Inflammatory macrophage treated with lipopolysaccharide for 4 hours (primary cell): ENCODE measurements around the gene RBM4.

Experiments used
- DNase-seq: peaks from one replicate; pipeline ENCODE4 v3.0.0-alpha.2; 2020

Gene RBM4

GRCh38 chr11:66659763-66660162 is 21.3 kb downstream of the RBM4 start:
- DNase-seq, result peak; percentile 60

- no peak for DNase-seq
Observed at GRCh38 chr11:66663741-66664296, 25.3 kb downstream of the RBM4 start.

GRCh38 chr11:66665369-66665768 is 26.9 kb downstream of the RBM4 start:
- no peak for DNase-seq

GRCh38 chr11:66670816-66671215 is 32.3 kb downstream of the RBM4 start:
- DNase-seq, result no peak

GRCh38 chr11:66674964-66675602 is 36.6 kb downstream of the RBM4 start:
- no peak for DNase-seq

- DNase-seq, result peak; percentile 39
Observed at GRCh38 chr11:66676282-66676919, 37.9 kb downstream of the RBM4 start.

GRCh38 chr11:66676931-66677598 is 38.6 kb downstream of the RBM4 start:
- no peak for DNase-seq

GRCh38 chr11:66677599-66678375 is 39.3 kb downstream of the RBM4 start, which contains the start of gene RBM4B:
TSS of gene RBM4B (minus strand) at chr11:66677887. CDS start at chr11:66677079, 808 bp downstream.
- peak; percentile 96 for DNase-seq

- DNase-seq, result no peak
Observed at GRCh38 chr11:66680966-66681645, 42.6 kb downstream of the RBM4 start.

- DNase-seq, result no peak
Observed at GRCh38 chr11:66683877-66684276, 45.4 kb downstream of the RBM4 start.

- DNase-seq, result no peak
Observed at GRCh38 chr11:66684635-66685034, 46.1 kb downstream of the RBM4 start.

GRCh38 chr11:66685276-66686099 is 47.0 kb downstream of the RBM4 start:
- DNase-seq, result no peak

- no peak for DNase-seq
Observed at GRCh38 chr11:66686100-66686785, 47.7 kb downstream of the RBM4 start.

- no peak for DNase-seq
Observed at GRCh38 chr11:66686801-66687750, 48.6 kb downstream of the RBM4 start.

- no peak for DNase-seq
Observed at GRCh38 chr11:66687831-66688281, 49.4 kb downstream of the RBM4 start.

GRCh38 chr11:66688561-66689534 is 50.3 kb downstream of the RBM4 start:
- no peak for DNase-seq

- DNase-seq, result no peak
Observed at GRCh38 chr11:66689661-66690590, 51.4 kb downstream of the RBM4 start.
